GM18505 (cell line): ENCODE measurements around the gene UBE2J2.

Experiments
- ATAC-seq: cut with Tn5 transposase; IDR thresholded peaks from one replicate; pipeline ENCODE4 v1.9.1; 2021; ENCODE audit not compliant: unreplicated experiment
- POLR2A ChIP-seq: IDR thresholded peaks from 4 replicates; pipeline ENCODE4 v1.6.1; 2011; ENCODE audit warnings: borderline replicate concordance; ENCODE audit not compliant: insufficient read depth, insufficient read length; ENCODE audit errors: extremely low read depth

UBE2J2 gene

DNA sequence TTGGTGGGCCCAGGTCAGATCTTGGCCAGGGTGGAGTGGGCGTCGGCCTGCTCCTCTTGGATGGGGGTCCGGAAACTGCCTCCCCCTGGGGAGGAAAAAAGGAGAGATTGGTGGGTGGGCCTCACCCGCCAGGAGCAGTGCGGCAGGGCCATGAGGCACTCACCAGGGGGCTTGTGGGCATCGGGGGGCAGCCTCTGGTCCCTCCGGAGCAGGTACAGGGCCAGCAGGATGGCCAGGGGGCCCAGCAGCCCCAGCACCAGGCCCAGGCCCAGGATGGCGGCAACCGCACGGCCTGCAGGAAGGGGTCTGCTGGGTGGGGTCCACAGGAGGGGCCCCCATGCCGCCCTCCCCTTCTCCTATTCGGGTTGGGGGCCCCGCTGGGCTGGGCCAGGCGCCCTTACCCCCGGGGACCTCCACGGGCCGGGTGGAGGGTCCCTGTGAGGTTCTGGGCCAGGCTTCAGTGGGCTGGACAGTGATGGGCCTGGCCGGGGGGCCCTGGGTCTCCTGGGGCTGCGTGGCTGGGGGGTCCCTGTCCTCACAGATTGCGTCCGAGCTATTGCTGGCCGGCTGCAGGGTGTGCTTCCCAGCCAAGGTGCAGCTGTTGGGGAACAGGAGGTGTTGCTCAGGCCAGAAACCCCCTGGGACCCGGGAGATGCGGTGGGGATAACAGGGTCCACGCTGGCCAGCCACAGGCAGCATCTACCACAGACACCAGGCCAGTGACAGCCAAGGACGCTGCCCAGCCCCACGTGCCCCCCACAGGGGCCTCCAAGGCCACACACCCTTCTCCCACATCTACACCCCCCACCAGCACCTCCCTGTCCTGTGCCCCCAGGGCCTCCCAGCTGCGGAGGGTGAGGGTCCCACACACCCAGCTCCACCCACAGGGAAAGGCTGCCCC, 61.9 kb downstream of the UBE2J2 start:
- ATAC-seq: no peak
- no peak for TF ChIP-seq POLR2A

- TF ChIP-seq POLR2A: no peak
- no peak for ATAC-seq
Observed at GRCh38 chr1:1210726-1211540, 62.7 kb downstream of the UBE2J2 start.

DNA sequence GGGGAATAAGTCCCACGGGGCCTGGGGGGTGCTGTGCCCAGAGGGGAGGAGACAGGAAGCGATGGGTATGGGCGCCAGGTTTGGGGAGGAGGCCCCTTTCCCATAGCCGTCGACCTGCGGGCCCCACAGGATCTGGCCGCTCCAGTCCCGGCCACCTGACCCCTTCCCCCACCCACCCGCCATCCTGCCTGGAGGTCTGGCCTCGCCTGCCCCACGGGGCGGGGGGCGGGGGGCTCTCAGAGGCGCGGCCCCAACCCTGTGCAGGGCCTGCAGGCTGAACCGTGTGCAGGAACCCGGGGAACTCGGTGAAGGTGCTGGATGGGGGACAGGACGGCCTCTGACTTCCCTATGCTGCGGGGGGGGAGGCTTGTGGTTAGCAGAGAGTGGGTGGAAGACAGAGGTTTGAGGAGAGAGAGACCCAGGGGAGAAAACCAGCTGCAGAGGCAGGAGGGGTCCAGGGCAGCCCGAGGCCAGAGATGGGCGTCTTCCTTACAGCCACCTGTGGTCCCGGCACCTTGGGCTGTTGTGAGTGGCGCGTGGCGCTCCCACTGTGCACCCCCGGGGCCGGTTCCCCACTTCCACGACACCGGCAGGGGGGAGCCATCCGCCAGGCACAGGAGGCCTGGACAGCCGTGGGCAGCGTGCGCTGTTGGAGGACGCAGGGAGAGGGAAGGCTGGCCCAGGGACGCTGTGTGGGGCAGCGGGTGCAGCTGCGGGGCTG, 64.8 kb downstream of the UBE2J2 start:
- ATAC-seq: no peak
- no peak for TF ChIP-seq POLR2A

GRCh38 chr1:1207571-1207892, 66.1 kb downstream of the UBE2J2 start:
- ATAC-seq: no peak
- no peak for TF ChIP-seq POLR2A

DNA sequence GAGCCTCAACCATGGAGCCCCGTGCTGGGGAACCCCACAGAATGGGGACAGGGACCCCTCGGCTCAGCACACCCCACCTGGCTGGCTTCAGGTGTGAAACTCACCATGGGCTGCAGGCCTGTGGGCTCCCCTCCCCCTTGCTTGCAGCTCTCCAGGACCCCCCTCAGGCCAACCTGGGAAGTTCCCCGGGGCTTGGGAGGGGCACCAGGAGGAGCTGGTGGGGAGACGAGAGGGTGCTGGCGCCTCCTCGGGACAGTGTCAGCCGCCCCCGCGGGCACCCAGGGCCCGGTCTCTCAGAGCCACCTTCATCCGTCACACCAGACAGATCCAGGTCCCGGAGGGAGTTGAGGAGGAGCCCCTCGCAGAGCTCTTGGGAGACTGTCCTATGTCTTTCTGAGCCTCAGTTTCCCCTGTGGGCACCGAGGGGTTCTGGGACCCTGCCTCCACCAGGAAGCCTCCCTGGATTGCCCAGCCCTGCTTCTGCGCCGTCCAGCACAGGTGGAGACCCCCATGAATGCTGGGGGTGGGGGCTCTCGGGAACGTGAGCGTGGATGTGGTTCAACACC, 66.6 kb downstream of the UBE2J2 start:
- no peak for TF ChIP-seq POLR2A
- ATAC-seq: no peak

- no peak for TF ChIP-seq POLR2A
- no peak for ATAC-seq
Observed at GRCh38 chr1:1206376-1206965, 67.2 kb downstream of the UBE2J2 start, which contains the start of gene TNFRSF18. Gene TNFRSF18 (minus strand): TSS chr1:1206592. CDS start chr1:1206571, 21 bp downstream.

- no peak for TF ChIP-seq POLR2A
- no peak for ATAC-seq
Observed at GRCh38 chr1:1205769-1206375, 67.8 kb downstream of the UBE2J2 start.

- TF ChIP-seq POLR2A: no peak
- no peak for ATAC-seq
Observed at GRCh38 chr1:1204998-1205768, 68.5 kb downstream of the UBE2J2 start.

GRCh38 chr1:1204425-1204920, 69.2 kb downstream of the UBE2J2 start:
- no peak for ATAC-seq
- no peak for TF ChIP-seq POLR2A
